ENCODE results near the gene THAP8.
A peak's percentile ranks its signal among the peaks of the same experiment; 100 is the strongest.

THAP8 gene

DNA sequence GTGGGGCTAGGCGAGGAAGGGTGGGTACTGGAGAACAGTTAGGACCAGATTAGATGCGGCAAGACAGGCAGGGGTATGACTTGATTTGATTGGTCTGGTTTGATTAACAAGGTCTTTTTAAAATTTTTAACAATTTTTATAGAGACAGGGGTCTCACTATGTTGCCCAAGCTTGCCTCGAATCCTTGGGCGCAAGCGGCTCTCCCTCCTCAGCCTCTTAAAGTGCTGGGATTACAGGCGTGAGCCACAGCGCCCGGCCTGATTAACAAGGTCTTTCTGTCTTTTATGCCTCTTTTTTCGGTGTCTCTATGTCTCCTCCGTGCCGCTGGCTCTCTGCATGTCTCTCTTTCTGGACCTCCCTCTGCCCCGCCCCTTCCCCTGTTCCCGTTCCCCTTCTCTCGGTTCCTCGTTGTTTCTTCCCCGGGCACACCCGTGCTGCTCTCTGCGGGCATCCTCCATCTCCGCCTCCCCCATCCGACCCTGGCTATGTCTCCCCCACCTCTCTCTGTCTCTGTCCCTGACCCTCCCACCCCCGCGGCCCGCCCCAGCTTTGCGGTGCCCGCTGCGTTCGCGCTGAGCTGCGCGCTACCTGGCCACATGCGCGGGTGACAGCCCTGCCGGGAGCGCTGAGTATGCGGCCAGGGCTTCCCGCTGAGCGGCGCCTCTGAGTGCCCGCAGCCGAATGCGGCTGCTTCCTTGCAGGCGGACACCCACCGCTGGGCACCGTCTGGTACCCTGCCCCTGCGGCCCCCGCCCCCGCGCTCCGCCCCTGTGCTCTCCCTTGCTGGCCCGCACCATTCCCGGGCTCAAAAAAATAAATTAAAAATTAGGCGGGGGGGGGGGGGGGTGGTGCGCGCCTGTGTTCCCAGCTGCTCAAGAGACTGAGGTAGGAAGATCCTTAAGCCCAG is 67.2 kb downstream of the THAP8 start:
- DNase-seq (peak; percentile 43), ATAC-seq (peak; percentile 48)
- peaks cover 50% of the 10 kb centered on the region for H3K27me3 Mint-ChIP-seq
- peaks cover 5% of the 10 kb centered on the region for H3K9me3 Mint-ChIP-seq
- peaks cover 5% of the 10 kb centered on the region for H3K4me1 Mint-ChIP-seq
- no peaks in the 10 kb centered on the region for H3K36me3 Mint-ChIP-seq (ENCODE audit: low read depth)
- H3K27ac Mint-ChIP-seq, result no peak overlapping the region
- peak overlapping the region; percentile 65 for H3K4me3 Mint-ChIP-seq

DNA sequence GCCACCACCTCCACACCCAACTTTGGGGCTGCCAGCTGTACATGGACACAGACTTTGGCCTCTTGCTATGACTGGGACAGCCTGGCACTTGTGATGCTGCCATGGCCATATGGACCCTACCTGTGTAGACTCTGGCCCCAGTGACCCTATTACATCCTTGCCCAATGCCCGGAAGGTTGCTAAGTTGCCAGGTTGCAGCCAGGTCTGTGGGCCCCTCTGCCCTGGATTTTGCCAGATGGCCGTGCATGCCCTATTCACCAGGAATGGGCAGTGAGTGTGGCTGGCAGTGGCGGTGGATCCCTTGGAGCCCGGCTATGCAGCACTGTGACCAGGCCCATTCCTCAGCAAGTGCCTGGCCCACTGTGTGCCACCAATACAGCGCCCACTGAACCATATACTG is 68.0 kb downstream of the THAP8 start:
- no peak for ATAC-seq
- H3K9me3 Mint-ChIP-seq, result peaks cover 5% of the 10 kb centered on the region
- DNase-seq, result no peak
- H3K36me3 Mint-ChIP-seq (ENCODE audit: low read depth), result no peaks in the 10 kb centered on the region
- H3K4me3 Mint-ChIP-seq, result peak overlapping the region; percentile 65
- H3K4me1 Mint-ChIP-seq, result peaks cover 5% of the 10 kb centered on the region
- peaks cover 51% of the 10 kb centered on the region for H3K27me3 Mint-ChIP-seq
- no peak overlapping the region for H3K27ac Mint-ChIP-seq
